Kidney (tissue), 14 donors: Measurements from ENCODE around the gene TMEM167A. TPM values are rescaled to one million over a fixed set of nuclear protein-coding genes. Genes with fewer than 3 reads are reported as not detected.

Source experiments
- DNase-seq, 5 donors: peaks; one replicate each; pipeline ENCODE4 v3.0.0-alpha.2; 2013 to 2020
- FAIRE-seq: peaks from 2 replicates; lab custom pipeline; 2012; peaks lifted over from hg19 to GRCh38; lab: Jason Lieb, UNC
- H3K27ac ChIP-seq, 2 donors: one replicate each; pipeline ENCODE4 v1.7.0; 2013; ENCODE audit warnings: low read depth in 2 of 2, low read length in 2 of 2, inconsistent platforms in 1 of 2
- H3K27me3 ChIP-seq: one replicate; pipeline ENCODE4 v1.7.1; 2013; ENCODE audit warnings: low read length, inconsistent platforms; ENCODE audit not compliant: control insufficient read depth, insufficient read depth
- H3K36me3 ChIP-seq, 3 donors: one replicate each; pipeline versions ENCODE4 v1.7.0 to v1.7.1; 2013; ENCODE audit warnings: low read length in 3 of 3, control low read depth in 1 of 3, inconsistent platforms in 1 of 3; ENCODE audit not compliant: insufficient read depth in 3 of 3, control insufficient read depth in 2 of 3
- H3K4me1 ChIP-seq, 3 donors: one replicate each; pipeline versions ENCODE4 v1.7.0 to v1.7.1; 2013; ENCODE audit warnings: low read length in 3 of 3, inconsistent platforms in 1 of 3, low read depth in 1 of 3; ENCODE audit not compliant: control insufficient read depth in 2 of 3, insufficient read depth in 2 of 3
- H3K4me3 ChIP-seq, 3 donors: one replicate each; pipeline versions ENCODE4 v1.7.0 to v1.8.1; 2013; ENCODE audit warnings: low read length in 3 of 3, control low read depth in 1 of 3, inconsistent platforms in 1 of 3
- H3K9ac ChIP-seq, 3 donors: one replicate each; pipeline versions ENCODE4 v1.7.0 to v1.7.1; 2013; ENCODE audit warnings: low read length in 3 of 3, control low read depth in 1 of 3, inconsistent platforms in 1 of 3
- H3K9me3 ChIP-seq, 3 donors: one replicate each; pipeline versions ENCODE4 v1.7.0 to v1.7.1; 2013; ENCODE audit warnings: low read length in 3 of 3, control low read depth in 1 of 3, inconsistent platforms in 1 of 3; ENCODE audit not compliant: control insufficient read depth in 2 of 3, insufficient read depth in 1 of 3
- CTCF ChIP-seq: IDR thresholded peaks from 3 replicates; pipeline ENCODE4 v1.5.1; 2012; ENCODE audit warnings: mild to moderate bottlenecking, moderate library complexity, borderline replicate concordance; ENCODE audit not compliant: insufficient read depth; ENCODE audit errors: extremely low read depth
- intact Hi-C: fragments of 100-400 bp; cut with DNase I; formaldehyde crosslinking; loops from one replicate; pipeline ENCODE4 v1.11.1; 2022
- polyA plus RNA-seq: library from polyadenylated mRNA; stranded (reverse); fragments of 350-450 nt; fragmentation: Illumina TruSeq; extraction: RNeasy Lipid Tissue Mini Kit (QIAGEN cat#74804); gene quantifications from one replicate; pipeline ENCODE4 v1.2.3, GENCODE V29; 2014; ENCODE audit warnings: low read depth, low replicate concordance; ENCODE audit not compliant: insufficient read depth
- total RNA-seq: library from RNA; stranded (reverse); fragmentation: NEBNext Ultra II Directional; extraction: Animal tissue kit (Norgen Biotek cat#: 25700); gene quantifications from one replicate; pipeline ENCODE4 v1.2.1, GENCODE V29; 2021
- donor health status: control.
- donor health status: control.
- donor health status: control.
- donor health status: control.
- donor health status: control.
- donor health status: DM: yes; HTN: yes; CAD: no.
- donor health status: Normal renal cell carcinoma (clear cell type).

The TMEM167A gene
- total and polyA plus RNA-seq, 2 donors from 2014 or later = 55.3 to 82.0 TPM

- intact Hi-C loops = no loop called here
- FAIRE-seq (no peak), DNase-seq (no peak)
- H3K27me3 ChIP-seq = no peaks in the 10 kb centered on the region
- no peak overlapping the region for H3K4me3 ChIP-seq
- H3K27ac ChIP-seq = no peak overlapping the region
- H3K9me3 ChIP-seq = no peaks in the 10 kb centered on the region
- no peaks in the 10 kb centered on the region for H3K36me3 ChIP-seq
- H3K4me1 ChIP-seq = no peaks in the 10 kb centered on the region
- no peak overlapping the region for H3K9ac ChIP-seq
- TF ChIP-seq CTCF = no peak
These were observed 50.7 kb downstream of the TMEM167A start for GRCh38 chr5:83026516-83026915.

GRCh38 chr5:83025690-83026478 lies 51.3 kb downstream of the TMEM167A start:
- intact Hi-C loops = no loop called here
- Histone ChIP-seq H3K4me3 (no peak overlapping the region), H3K9me3 (no peaks in the 10 kb centered on the region), H3K9ac (no peak overlapping the region), H3K27ac (no peak overlapping the region), H3K36me3 (no peaks in the 10 kb centered on the region), H3K27me3 (no peaks in the 10 kb centered on the region), H3K4me1 (no peaks in the 10 kb centered on the region)
- no peak for FAIRE-seq
- no peak for DNase-seq
- TF ChIP-seq CTCF = no peak

- Histone ChIP-seq H3K9ac (no peak overlapping the region), H3K27me3 (no peaks in the 10 kb centered on the region), H3K9me3 (no peaks in the 10 kb centered on the region), H3K27ac (no peak overlapping the region), H3K4me3 (no peak overlapping the region), H3K36me3 (no peaks in the 10 kb centered on the region), H3K4me1 (no peaks in the 10 kb centered on the region)
- no peak for FAIRE-seq
- no peak for DNase-seq
- intact Hi-C loops = no loop called here
- TF ChIP-seq CTCF = no peak
These were observed 54.9 kb downstream of the TMEM167A start for GRCh38 chr5:83022334-83022733.

GRCh38 chr5:83015676-83016075 lies 61.5 kb downstream of the TMEM167A start:
- no peak overlapping the region for H3K9ac ChIP-seq
- FAIRE-seq (no peak), DNase-seq (no peak)
- no peaks in the 10 kb centered on the region for H3K9me3 ChIP-seq
- intact Hi-C loops = no loop called here
- H3K4me1 ChIP-seq = no peaks in the 10 kb centered on the region
- TF ChIP-seq CTCF = no peak
- no peaks in the 10 kb centered on the region for H3K36me3 ChIP-seq
- no peak overlapping the region for H3K27ac ChIP-seq
- no peak overlapping the region for H3K4me3 ChIP-seq
- no peaks in the 10 kb centered on the region for H3K27me3 ChIP-seq
